GM19455 (cell line): ENCODE data around the gene PROS1.
A peak's percentile ranks its signal among the peaks of the same experiment; 100 is the strongest.

Source experiments
- ATAC-seq: cut with Tn5 transposase; IDR thresholded peaks from one replicate; pipeline ENCODE4 v1.9.1; 2021; ENCODE audit not compliant: unreplicated experiment

Gene PROS1

GRCh38 chr3:93973131-93974126 lies at the start of gene PROS1:
PROS1 (minus strand) TSS chr3:93973896; CDS start chr3:93973749, 147 bp downstream.
- peak; percentile 89 for ATAC-seq

- no peak for ATAC-seq
Measured at GRCh38 chr3:94020293-94020692, 46.6 kb upstream of the PROS1 start.

- ATAC-seq = no peak
Measured at GRCh38 chr3:94019659-94020058, 46.0 kb upstream of the PROS1 start.

GRCh38 chr3:94015025-94015424 lies 41.3 kb upstream of the PROS1 start:
- no peak for ATAC-seq

- no peak for ATAC-seq
Measured at GRCh38 chr3:94012185-94012584, 38.5 kb upstream of the PROS1 start.

- ATAC-seq = no peak
Measured at GRCh38 chr3:94011233-94011711, 37.6 kb upstream of the PROS1 start.

GRCh38 chr3:94009608-94010007 lies 35.9 kb upstream of the PROS1 start:
- ATAC-seq = no peak

GRCh38 chr3:94008253-94008652 lies 34.6 kb upstream of the PROS1 start:
- ATAC-seq = no peak

- peak; percentile 85 for ATAC-seq
Measured at GRCh38 chr3:94004301-94004910, 30.7 kb upstream of the PROS1 start.

- ATAC-seq = no peak
Measured at GRCh38 chr3:94001827-94002495, 28.3 kb upstream of the PROS1 start.

GRCh38 chr3:94001191-94001590 lies 27.5 kb upstream of the PROS1 start:
- ATAC-seq = no peak

- ATAC-seq = no peak
Measured at GRCh38 chr3:93994056-93994455, 20.4 kb upstream of the PROS1 start.

- ATAC-seq = no peak
Measured at GRCh38 chr3:93992207-93992606, 18.5 kb upstream of the PROS1 start.

- ATAC-seq = no peak
Measured at GRCh38 chr3:93991631-93992030, 17.9 kb upstream of the PROS1 start.

- ATAC-seq = no peak
Measured at GRCh38 chr3:93989241-93989640, 15.5 kb upstream of the PROS1 start.

GRCh38 chr3:93988764-93989163 lies 15.1 kb upstream of the PROS1 start:
- no peak for ATAC-seq

- no peak for ATAC-seq
Measured at GRCh38 chr3:93988283-93988682, 14.6 kb upstream of the PROS1 start.

- ATAC-seq = no peak
Measured at GRCh38 chr3:93984618-93985017, 10.9 kb upstream of the PROS1 start.

- no peak for ATAC-seq
Measured at GRCh38 chr3:93983408-93983807, 9.7 kb upstream of the PROS1 start.

GRCh38 chr3:93981649-93982048 lies 8.0 kb upstream of the PROS1 start:
- ATAC-seq = no peak

- ATAC-seq = peak; percentile 100
Measured at GRCh38 chr3:93979850-93980676, 6.4 kb upstream of the PROS1 start, which contains the start of gene ARL13B. ARL13B (plus strand) TSS chr3:93980155; CDS start chr3:93980424, 269 bp downstream.
